ENCODE measurements around the gene TMTC1.

- no peak for TF ChIP-seq EP300 (IDR thresholded peaks at IDR 0.05; ENCODE audit: borderline replicate concordance)
- TF ChIP-seq MAX (IDR thresholded peaks at IDR 0.05), result no peak
- TF ChIP-seq FOXM1 (IDR thresholded peaks at IDR 0.05; ENCODE audit: borderline replicate concordance, low read depth), result no peak
- TF ChIP-seq TAF1 (IDR thresholded peaks at IDR 0.05; ENCODE audit: low read depth), result no peak
- TF ChIP-seq CREB1 (IDR thresholded peaks at IDR 0.05; ENCODE audit: low read depth), result no peak
- no peak for TF ChIP-seq RAD21 (IDR thresholded peaks at IDR 0.05; ENCODE audit: low read depth)
- TF ChIP-seq CEBPB (IDR thresholded peaks at IDR 0.05), result no peak
- TF ChIP-seq REST (IDR thresholded peaks at IDR 0.05; ENCODE audit: low read depth), result no peak
- TF ChIP-seq TCF12 (IDR thresholded peaks at IDR 0.05; ENCODE audit: low read depth), result no peak
- no peak for TF ChIP-seq EGR1 (IDR thresholded peaks at IDR 0.05)
Observed at GRCh38 chr12:29780084-29780483, 3.7 kb downstream of the TMTC1 start.
